HepG2 (cell line): ENCODE measurements around the gene OGFR. TPM values are rescaled to one million over a fixed set of nuclear protein-coding genes. Genes with fewer than 3 reads are reported as not detected.
A peak's percentile ranks its signal among the peaks of the same experiment; 100 is the strongest.

Source experiments
- CHD4 ChIP-seq: fragments of 200-600 bp; sonication (generic); IDR thresholded peaks from 2 replicates; pipeline ENCODE4 v1.7.0; 2017; ENCODE audit warnings: mild to moderate bottlenecking, low read length, borderline replicate concordance
- E2F5 ChIP-seq: sonication (generic); formaldehyde crosslinking; conservative IDR thresholded peaks from 2 replicates; pipeline ENCODE4 v1.4.0; 2020; ENCODE audit warnings: missing genetic modification reagents
- HOXA5 ChIP-seq: sonication (generic); formaldehyde crosslinking; IDR thresholded peaks from 2 replicates; pipeline ENCODE4 v1.4.0; 2020; ENCODE audit warnings: missing genetic modification reagents
- KLF9 ChIP-seq: IDR thresholded peaks from 2 replicates; pipeline ENCODE4 v1.6.1; 2016; ENCODE audit warnings: low read depth
- MTA3 ChIP-seq: sonication (generic); formaldehyde crosslinking; IDR thresholded peaks from 2 replicates; pipeline ENCODE4 v1.4.0; 2020; ENCODE audit warnings: missing genetic modification reagents
- ZBTB1 ChIP-seq: sonication (generic); formaldehyde crosslinking; IDR thresholded peaks from 2 replicates; pipeline ENCODE4 v1.4.0; 2020; ENCODE audit warnings: missing genetic modification reagents, borderline replicate concordance
- ZNF234 ChIP-seq: sonication (generic); formaldehyde crosslinking; conservative IDR thresholded peaks from 2 replicates; pipeline ENCODE4 v1.5.1; 2020; ENCODE audit warnings: mild to moderate bottlenecking, missing genetic modification reagents
- ZNF253 ChIP-seq: sonication (generic); formaldehyde crosslinking; IDR thresholded peaks from 2 replicates; pipeline ENCODE4 v1.8.0; 2022; ENCODE audit warnings: mild to moderate bottlenecking, missing genetic modification reagents, borderline replicate concordance
- ZNF672 ChIP-seq: sonication (generic); formaldehyde crosslinking; IDR thresholded peaks from 2 replicates; pipeline ENCODE4 v1.8.1; 2022; ENCODE audit warnings: missing genetic modification reagents
- ZNF782 ChIP-seq: sonication (generic); formaldehyde crosslinking; IDR thresholded peaks from 2 replicates; pipeline ENCODE4 v1.4.0; 2020; ENCODE audit warnings: missing genetic modification reagents, mild to moderate bottlenecking, borderline replicate concordance
- ZNF841 ChIP-seq: sonication (generic); formaldehyde crosslinking; IDR thresholded peaks from 2 replicates; pipeline ENCODE4 v1.8.1; 2023; ENCODE audit warnings: missing genetic modification reagents, borderline replicate concordance
- ZSCAN20 ChIP-seq: sonication (generic); formaldehyde crosslinking; IDR thresholded peaks from 2 replicates; pipeline ENCODE4 v1.4.0; 2020; ENCODE audit warnings: missing genetic modification reagents, mild to moderate bottlenecking, borderline replicate concordance
- ZSCAN21 ChIP-seq: sonication (generic); formaldehyde crosslinking; IDR thresholded peaks from 2 replicates; pipeline ENCODE4 v1.8.0; 2022; ENCODE audit warnings: mild to moderate bottlenecking, missing genetic modification reagents, moderate library complexity, borderline replicate concordance
- polyA plus RNA-seq, 8 experiments: library from polyadenylated mRNA; depleted of rRNA in 3 of 8; stranded (reverse) in 7 of 8; unstranded in 1 of 8; fragments of >200 nt; fragmentation: Illumina TruSeq in 4 of 8; extraction: Trizol in 4 of 8; gene quantifications; 2 replicates each; pipeline versions ENCODE4 v1.2.1 to v1.2.3, GENCODE V29; 2011 to 2016; ENCODE audit warnings: low read depth in 4 of 8, missing spikeins in 1 of 8, mixed read lengths in 1 of 8; ENCODE audit not compliant: insufficient read depth in 1 of 8
- total RNA-seq, 5 experiments: library from RNA; depleted of rRNA; stranded (reverse); fragments of >200 nt; fragmentation: Illumina TruSeq; extraction: Trizol; gene quantifications; 2 replicates each; pipeline ENCODE4 v1.2.3, GENCODE V29; 2016; ENCODE audit warnings: low read depth in 1 of 5
- TF ChIP-seq, protein P1 (sequence below): sonication (generic); formaldehyde crosslinking; IDR thresholded peaks from 2 replicates; pipeline ENCODE4 v1.4.0; 2020; ENCODE audit warnings: missing genetic modification reagents, borderline replicate concordance
- TF ChIP-seq, protein P2 (sequence below): sonication (generic); formaldehyde crosslinking; IDR thresholded peaks from 2 replicates; pipeline ENCODE4; 2020; ENCODE audit warnings: missing genetic modification reagents, mild to moderate bottlenecking, borderline replicate concordance
- TF ChIP-seq, protein P3 (sequence below): sonication (generic); formaldehyde crosslinking; IDR thresholded peaks from 2 replicates; pipeline ENCODE4 v1.5.1; 2020; ENCODE audit warnings: missing genetic modification reagents, mild to moderate bottlenecking, borderline replicate concordance

OGFR gene
- total and polyA plus RNA-seq, 2 of the 13 experiments (the other 11 are each of a cell fraction or from before 2014, with no cell fraction given): 47.7 to 81.8 TPM

DNA sequence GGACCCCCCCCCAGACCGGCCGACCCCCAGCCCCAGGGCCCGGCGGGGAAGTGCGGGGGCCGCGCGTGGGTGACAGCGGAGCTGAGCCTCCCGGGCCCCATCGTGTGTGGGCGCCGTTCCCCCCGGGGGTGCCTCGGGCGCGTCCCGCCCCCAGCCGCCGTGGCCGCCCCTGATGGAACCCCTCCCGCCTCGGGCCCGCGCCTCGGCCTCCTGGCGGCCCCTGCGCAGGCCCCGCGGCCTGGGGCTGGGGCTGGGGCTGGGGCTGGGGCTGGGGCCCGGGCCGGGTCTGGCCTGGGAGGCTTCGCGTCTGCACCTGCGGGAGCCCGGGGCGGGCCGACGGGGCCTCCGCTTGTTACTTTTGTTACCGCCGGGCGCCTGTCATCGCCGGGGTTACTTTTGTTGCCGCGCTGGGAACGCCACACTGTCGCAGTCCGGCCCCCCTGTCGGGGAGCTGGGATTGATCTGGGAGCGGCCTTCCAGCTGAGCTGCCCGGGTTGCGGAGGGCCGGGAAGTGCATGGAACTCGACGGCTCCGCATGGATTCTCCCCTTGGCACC lies 598 bp downstream of the OGFR start (continued):
- TF ChIP-seq, protein P1, sequence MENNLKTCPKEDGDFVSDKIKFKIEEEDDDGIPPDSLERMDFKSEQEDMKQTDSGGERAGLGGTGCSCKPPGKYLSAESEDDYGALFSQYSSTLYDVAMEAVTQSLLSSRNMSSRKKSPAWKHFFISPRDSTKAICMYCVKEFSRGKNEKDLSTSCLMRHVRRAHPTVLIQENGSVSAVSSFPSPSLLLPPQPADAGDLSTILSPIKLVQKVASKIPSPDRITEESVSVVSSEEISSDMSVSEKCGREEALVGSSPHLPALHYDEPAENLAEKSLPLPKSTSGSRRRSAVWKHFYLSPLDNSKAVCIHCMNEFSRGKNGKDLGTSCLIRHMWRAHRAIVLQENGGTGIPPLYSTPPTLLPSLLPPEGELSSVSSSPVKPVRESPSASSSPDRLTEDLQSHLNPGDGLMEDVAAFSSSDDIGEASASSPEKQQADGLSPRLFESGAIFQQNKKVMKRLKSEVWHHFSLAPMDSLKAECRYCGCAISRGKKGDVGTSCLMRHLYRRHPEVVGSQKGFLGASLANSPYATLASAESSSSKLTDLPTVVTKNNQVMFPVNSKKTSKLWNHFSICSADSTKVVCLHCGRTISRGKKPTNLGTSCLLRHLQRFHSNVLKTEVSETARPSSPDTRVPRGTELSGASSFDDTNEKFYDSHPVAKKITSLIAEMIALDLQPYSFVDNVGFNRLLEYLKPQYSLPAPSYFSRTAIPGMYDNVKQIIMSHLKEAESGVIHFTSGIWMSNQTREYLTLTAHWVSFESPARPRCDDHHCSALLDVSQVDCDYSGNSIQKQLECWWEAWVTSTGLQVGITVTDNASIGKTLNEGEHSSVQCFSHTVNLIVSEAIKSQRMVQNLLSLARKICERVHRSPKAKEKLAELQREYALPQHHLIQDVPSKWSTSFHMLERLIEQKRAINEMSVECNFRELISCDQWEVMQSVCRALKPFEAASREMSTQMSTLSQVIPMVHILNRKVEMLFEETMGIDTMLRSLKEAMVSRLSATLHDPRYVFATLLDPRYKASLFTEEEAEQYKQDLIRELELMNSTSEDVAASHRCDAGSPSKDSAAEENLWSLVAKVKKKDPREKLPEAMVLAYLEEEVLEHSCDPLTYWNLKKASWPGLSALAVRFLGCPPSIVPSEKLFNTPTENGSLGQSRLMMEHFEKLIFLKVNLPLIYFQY (CRISPR knock-in tag): no peak
- TF ChIP-seq MTA3 (CRISPR knock-in tag): 0 out of 2 replicates have a peak, but pooled peaks have one; percentile 62
- TF ChIP-seq KLF9 (CRISPR knock-in tag): 0 out of 2 replicates have a peak, but pooled peaks have one; percentile 5
- TF ChIP-seq ZNF234: 0 out of 2 replicates have a peak, but pooled peaks have one; percentile 18
- 0 out of 2 replicates have a peak, but pooled peaks have one; percentile 48 for TF ChIP-seq E2F5
- TF ChIP-seq, protein P2, sequence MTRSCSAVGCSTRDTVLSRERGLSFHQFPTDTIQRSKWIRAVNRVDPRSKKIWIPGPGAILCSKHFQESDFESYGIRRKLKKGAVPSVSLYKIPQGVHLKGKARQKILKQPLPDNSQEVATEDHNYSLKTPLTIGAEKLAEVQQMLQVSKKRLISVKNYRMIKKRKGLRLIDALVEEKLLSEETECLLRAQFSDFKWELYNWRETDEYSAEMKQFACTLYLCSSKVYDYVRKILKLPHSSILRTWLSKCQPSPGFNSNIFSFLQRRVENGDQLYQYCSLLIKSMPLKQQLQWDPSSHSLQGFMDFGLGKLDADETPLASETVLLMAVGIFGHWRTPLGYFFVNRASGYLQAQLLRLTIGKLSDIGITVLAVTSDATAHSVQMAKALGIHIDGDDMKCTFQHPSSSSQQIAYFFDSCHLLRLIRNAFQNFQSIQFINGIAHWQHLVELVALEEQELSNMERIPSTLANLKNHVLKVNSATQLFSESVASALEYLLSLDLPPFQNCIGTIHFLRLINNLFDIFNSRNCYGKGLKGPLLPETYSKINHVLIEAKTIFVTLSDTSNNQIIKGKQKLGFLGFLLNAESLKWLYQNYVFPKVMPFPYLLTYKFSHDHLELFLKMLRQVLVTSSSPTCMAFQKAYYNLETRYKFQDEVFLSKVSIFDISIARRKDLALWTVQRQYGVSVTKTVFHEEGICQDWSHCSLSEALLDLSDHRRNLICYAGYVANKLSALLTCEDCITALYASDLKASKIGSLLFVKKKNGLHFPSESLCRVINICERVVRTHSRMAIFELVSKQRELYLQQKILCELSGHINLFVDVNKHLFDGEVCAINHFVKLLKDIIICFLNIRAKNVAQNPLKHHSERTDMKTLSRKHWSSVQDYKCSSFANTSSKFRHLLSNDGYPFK: no peak
- 0 out of 2 replicates have a peak, but pooled peaks have one; percentile 76 for TF ChIP-seq ZNF782 (CRISPR knock-in tag)
- TF ChIP-seq ZNF672: 0 out of 2 replicates have a peak, but pooled peaks have one; percentile 10
- 0 out of 2 replicates have a peak, but pooled peaks have one; percentile 31 for TF ChIP-seq ZNF253
- no peak for TF ChIP-seq HOXA5 (CRISPR knock-in tag)
- 0 out of 2 replicates have a peak, but pooled peaks have one; percentile 16 for TF ChIP-seq ZSCAN20 (CRISPR knock-in tag)
- no peak for TF ChIP-seq CHD4
- TF ChIP-seq ZSCAN21 (CRISPR knock-in tag): peak; percentile 47
- TF ChIP-seq ZBTB1 (CRISPR knock-in tag): no peak
- TF ChIP-seq, protein P3, sequence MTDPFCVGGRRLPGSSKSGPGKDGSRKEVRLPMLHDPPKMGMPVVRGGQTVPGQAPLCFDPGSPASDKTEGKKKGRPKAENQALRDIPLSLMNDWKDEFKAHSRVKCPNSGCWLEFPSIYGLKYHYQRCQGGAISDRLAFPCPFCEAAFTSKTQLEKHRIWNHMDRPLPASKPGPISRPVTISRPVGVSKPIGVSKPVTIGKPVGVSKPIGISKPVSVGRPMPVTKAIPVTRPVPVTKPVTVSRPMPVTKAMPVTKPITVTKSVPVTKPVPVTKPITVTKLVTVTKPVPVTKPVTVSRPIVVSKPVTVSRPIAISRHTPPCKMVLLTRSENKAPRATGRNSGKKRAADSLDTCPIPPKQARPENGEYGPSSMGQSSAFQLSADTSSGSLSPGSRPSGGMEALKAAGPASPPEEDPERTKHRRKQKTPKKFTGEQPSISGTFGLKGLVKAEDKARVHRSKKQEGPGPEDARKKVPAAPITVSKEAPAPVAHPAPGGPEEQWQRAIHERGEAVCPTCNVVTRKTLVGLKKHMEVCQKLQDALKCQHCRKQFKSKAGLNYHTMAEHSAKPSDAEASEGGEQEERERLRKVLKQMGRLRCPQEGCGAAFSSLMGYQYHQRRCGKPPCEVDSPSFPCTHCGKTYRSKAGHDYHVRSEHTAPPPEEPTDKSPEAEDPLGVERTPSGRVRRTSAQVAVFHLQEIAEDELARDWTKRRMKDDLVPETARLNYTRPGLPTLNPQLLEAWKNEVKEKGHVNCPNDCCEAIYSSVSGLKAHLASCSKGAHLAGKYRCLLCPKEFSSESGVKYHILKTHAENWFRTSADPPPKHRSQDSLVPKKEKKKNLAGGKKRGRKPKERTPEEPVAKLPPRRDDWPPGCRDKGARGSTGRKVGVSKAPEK (CRISPR knock-in tag): no peak
- TF ChIP-seq ZNF841 (CRISPR knock-in tag): 0 out of 2 replicates have a peak, but pooled peaks have one; percentile 61
